ENCODE results near the gene ALX3.

DNA sequence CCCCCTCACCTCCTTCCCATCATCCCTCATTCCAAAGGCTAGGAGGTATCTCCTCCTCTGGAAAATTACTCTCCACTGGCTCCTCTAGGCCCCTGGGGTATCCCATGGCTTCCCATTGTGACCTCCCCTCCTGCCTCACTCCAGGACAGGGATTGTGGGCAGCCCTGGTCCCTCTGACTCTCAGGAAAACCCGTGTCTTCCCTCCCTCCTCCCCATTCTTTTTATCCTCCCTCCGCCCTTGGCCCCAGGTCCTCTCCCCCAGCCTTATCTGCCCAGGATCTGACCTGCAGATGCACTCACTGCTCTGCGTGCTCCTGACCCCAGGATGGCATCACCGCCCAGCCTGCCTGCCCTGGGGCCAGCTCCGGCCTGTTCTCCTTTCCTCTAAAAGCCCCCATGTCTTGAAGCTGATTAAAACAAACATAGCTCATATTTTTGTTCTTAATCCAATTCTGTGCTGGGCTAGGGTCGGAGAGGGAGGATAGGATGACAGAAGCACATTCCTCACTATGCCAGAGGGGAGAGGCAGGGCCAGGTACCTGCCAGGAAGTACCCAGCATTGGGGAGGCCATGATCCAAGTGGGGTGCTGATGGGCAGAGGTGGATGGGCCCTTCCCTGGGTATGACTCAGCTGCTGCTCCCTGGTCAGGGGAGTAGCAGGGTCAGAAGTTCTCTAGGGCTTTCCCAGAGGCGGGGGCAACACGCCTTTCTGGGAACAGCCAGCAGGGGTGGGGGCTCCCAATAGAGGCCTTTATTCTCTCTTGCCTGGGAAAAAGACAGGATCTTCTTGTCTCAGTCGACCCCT, 28.0 kb upstream of the ALX3 start:
- TF ChIP-seq, protein P1, sequence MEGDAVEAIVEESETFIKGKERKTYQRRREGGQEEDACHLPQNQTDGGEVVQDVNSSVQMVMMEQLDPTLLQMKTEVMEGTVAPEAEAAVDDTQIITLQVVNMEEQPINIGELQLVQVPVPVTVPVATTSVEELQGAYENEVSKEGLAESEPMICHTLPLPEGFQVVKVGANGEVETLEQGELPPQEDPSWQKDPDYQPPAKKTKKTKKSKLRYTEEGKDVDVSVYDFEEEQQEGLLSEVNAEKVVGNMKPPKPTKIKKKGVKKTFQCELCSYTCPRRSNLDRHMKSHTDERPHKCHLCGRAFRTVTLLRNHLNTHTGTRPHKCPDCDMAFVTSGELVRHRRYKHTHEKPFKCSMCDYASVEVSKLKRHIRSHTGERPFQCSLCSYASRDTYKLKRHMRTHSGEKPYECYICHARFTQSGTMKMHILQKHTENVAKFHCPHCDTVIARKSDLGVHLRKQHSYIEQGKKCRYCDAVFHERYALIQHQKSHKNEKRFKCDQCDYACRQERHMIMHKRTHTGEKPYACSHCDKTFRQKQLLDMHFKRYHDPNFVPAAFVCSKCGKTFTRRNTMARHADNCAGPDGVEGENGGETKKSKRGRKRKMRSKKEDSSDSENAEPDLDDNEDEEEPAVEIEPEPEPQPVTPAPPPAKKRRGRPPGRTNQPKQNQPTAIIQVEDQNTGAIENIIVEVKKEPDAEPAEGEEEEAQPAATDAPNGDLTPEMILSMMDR (conservative IDR thresholded peaks at IDR 0.05; ENCODE audit: low read length): no peak
- TF ChIP-seq EZH2phosphoT487 (IDR thresholded peaks at IDR 0.05; ENCODE audit: borderline replicate concordance, low read depth, low read length): no peak

Measured in OCI-LY7 (cell line).